B cell (primary cell): ENCODE results near the gene TPD52L3.

Experiments
- CTCF ChIP-seq: fragments of 200-600 bp; IDR thresholded peaks from one replicate; pipeline ENCODE4 v1.8.0; 2022; ENCODE audit warnings: antibody characterized with exemption, mild to moderate bottlenecking
- EZH2 ChIP-seq: IDR thresholded peaks from 2 replicates; pipeline ENCODE4 v1.6.1; 2012; ENCODE audit warnings: borderline replicate concordance, low read depth, mild to moderate bottlenecking, moderate library complexity, low read length; ENCODE audit not compliant: insufficient read depth, poor library complexity, severe bottlenecking

- TF ChIP-seq CTCF, result no peak
- TF ChIP-seq EZH2, result no peak
Measured at GRCh38 chr9:6302417-6302816, 25.8 kb upstream of the TPD52L3 start.
